SK-N-MC (cell line): ENCODE measurements around the gene PCDH7.

Experiments used
- DNase-seq: peaks from one replicate; pipeline ENCODE4 v3.0.0-alpha.2; 2011; ENCODE audit warnings: low read depth, low spot score
- H3K27ac ChIP-seq: fragments of 200-600 bp; sonication (generic); 2 replicates; pipeline ENCODE4 v1.5.1; 2016; ENCODE audit warnings: mixed run types
- H3K36me3 ChIP-seq: fragments of 200-600 bp; sonication (generic); 2 replicates; pipeline ENCODE4 v1.6.1; 2017; ENCODE audit warnings: antibody characterized with exemption, low read length, mixed read lengths; ENCODE audit not compliant: insufficient read depth
- H3K4me3 ChIP-seq: fragments of 200-600 bp; sonication (generic); 2 replicates; pipeline ENCODE4 v1.5.1; 2016
- H3K9ac ChIP-seq: fragments of 200-600 bp; sonication (generic); 2 replicates; pipeline ENCODE4 v1.8.0; 2017; ENCODE audit warnings: mixed run types, mixed read lengths; ENCODE audit not compliant: insufficient read length
- H3K9me3 ChIP-seq: fragments of 200-600 bp; sonication (generic); 2 replicates; pipeline ENCODE4 v1.6.1; 2017; ENCODE audit warnings: low read depth, mild to moderate bottlenecking, antibody characterized with exemption, low read length, moderate library complexity, mixed read lengths
- EZH2 ChIP-seq: fragments of 200-600 bp; sonication (generic); IDR thresholded peaks from one replicate; pipeline ENCODE4 v1.6.1; 2017; ENCODE audit warnings: antibody characterized with exemption
- FOXP2 ChIP-seq: optimal IDR thresholded peaks from 2 replicates; pipeline ENCODE3; 2011; ENCODE audit warnings: mild to moderate bottlenecking, moderate library complexity; ENCODE audit not compliant: insufficient read depth; ENCODE audit errors: extremely low read length, control extremely low read depth
- POLR2AphosphoS5 ChIP-seq: IDR thresholded peaks from 2 replicates; pipeline ENCODE4 v1.6.1; 2012; ENCODE audit warnings: mild to moderate bottlenecking, low read depth, low read length, borderline replicate concordance

Gene PCDH7

GRCh38 chr4:30724247-30724646 is 4.1 kb downstream of the PCDH7 start:
- TF ChIP-seq FOXP2 (no peak), EZH2 (no peak), POLR2AphosphoS5 (no peak)
- DNase-seq: no peak
- Histone ChIP-seq H3K27ac (no peak overlapping the region), H3K9me3 (no peaks in the 10 kb centered on the region), H3K36me3 (no peaks in the 10 kb centered on the region), H3K4me3 (no peak overlapping the region), H3K9ac (no peak overlapping the region)

GRCh38 chr4:30725562-30725961 is 5.4 kb downstream of the PCDH7 start:
- no peaks in the 10 kb centered on the region for H3K36me3 ChIP-seq
- TF ChIP-seq POLR2AphosphoS5 (no peak), EZH2 (no peak), FOXP2 (no peak)
- DNase-seq: no peak
- H3K27ac ChIP-seq: no peak overlapping the region
- H3K4me3 ChIP-seq: no peak overlapping the region
- no peaks in the 10 kb centered on the region for H3K9me3 ChIP-seq
- no peak overlapping the region for H3K9ac ChIP-seq

- H3K36me3 ChIP-seq: no peaks in the 10 kb centered on the region
- TF ChIP-seq FOXP2 (no peak), POLR2AphosphoS5 (no peak), EZH2 (no peak)
- H3K9me3 ChIP-seq: no peaks in the 10 kb centered on the region
- no peak overlapping the region for H3K9ac ChIP-seq
- no peak overlapping the region for H3K27ac ChIP-seq
- H3K4me3 ChIP-seq: no peak overlapping the region
- no peak for DNase-seq
These were observed 6.0 kb downstream of the PCDH7 start for GRCh38 chr4:30726090-30726675.

- no peak for TF ChIP-seq EZH2
- TF ChIP-seq POLR2AphosphoS5: no peak
- no peak for TF ChIP-seq FOXP2
- no peak overlapping the region for H3K9ac ChIP-seq
- DNase-seq: no peak
- H3K36me3 ChIP-seq: no peaks in the 10 kb centered on the region
- H3K27ac ChIP-seq: no peak overlapping the region
- H3K9me3 ChIP-seq: no peaks in the 10 kb centered on the region
- H3K4me3 ChIP-seq: no peak overlapping the region
These were observed 7.2 kb downstream of the PCDH7 start for GRCh38 chr4:30727409-30727808.

GRCh38 chr4:30728311-30728710 is 8.1 kb downstream of the PCDH7 start:
- Histone ChIP-seq H3K4me3 (no peak overlapping the region), H3K9ac (no peak overlapping the region), H3K9me3 (no peaks in the 10 kb centered on the region), H3K36me3 (no peaks in the 10 kb centered on the region), H3K27ac (no peak overlapping the region)
- no peak for DNase-seq
- TF ChIP-seq EZH2: no peak
- no peak for TF ChIP-seq POLR2AphosphoS5
- no peak for TF ChIP-seq FOXP2

GRCh38 chr4:30743897-30744296 is 23.7 kb downstream of the PCDH7 start:
- Histone ChIP-seq H3K4me3 (no peak overlapping the region), H3K9ac (no peak overlapping the region), H3K27ac (no peak overlapping the region), H3K36me3 (no peaks in the 10 kb centered on the region), H3K9me3 (no peaks in the 10 kb centered on the region)
- DNase-seq: no peak
- no peak for TF ChIP-seq POLR2AphosphoS5
- no peak for TF ChIP-seq EZH2
- TF ChIP-seq FOXP2: no peak

- Histone ChIP-seq H3K9ac (no peak overlapping the region), H3K27ac (no peak overlapping the region), H3K4me3 (no peak overlapping the region), H3K36me3 (no peaks in the 10 kb centered on the region), H3K9me3 (no peaks in the 10 kb centered on the region)
- no peak for DNase-seq
- TF ChIP-seq EZH2: no peak
- no peak for TF ChIP-seq POLR2AphosphoS5
- no peak for TF ChIP-seq FOXP2
These were observed 24.2 kb downstream of the PCDH7 start for GRCh38 chr4:30744386-30744785.

GRCh38 chr4:30744957-30745640 is 24.9 kb downstream of the PCDH7 start:
- DNase-seq: no peak
- TF ChIP-seq EZH2 (no peak), POLR2AphosphoS5 (no peak), FOXP2 (no peak)
- H3K27ac ChIP-seq: no peak overlapping the region
- H3K36me3 ChIP-seq: no peaks in the 10 kb centered on the region
- no peaks in the 10 kb centered on the region for H3K9me3 ChIP-seq
- no peak overlapping the region for H3K9ac ChIP-seq
- H3K4me3 ChIP-seq: no peak overlapping the region
